Tibial nerve (tissue), 3 donors: Measurements from ENCODE around the gene ZBTB16.

Experiments used
- POLR2A ChIP-seq, 2 donors: fragments of 450-650 bp; IDR thresholded peaks; one replicate each; pipeline ENCODE4 v1.6.1; 2017; ENCODE audit warnings: antibody characterized with exemption in 2 of 2, mild to moderate bottlenecking in 2 of 2, moderate library complexity in 2 of 2
- TF ChIP-seq, protein P1 (sequence below), 5 experiments: fragments of 200-600 bp in 3 of 5; fragments of 450-650 bp in 2 of 5; sonication (generic) in 3 of 5; IDR thresholded peaks; one replicate each; pipeline ENCODE4 v1.5.1; 2016 to 2019; ENCODE audit warnings: antibody characterized with exemption in 5 of 5, mild to moderate bottlenecking in 3 of 5, moderate library complexity in 2 of 5

DNA sequence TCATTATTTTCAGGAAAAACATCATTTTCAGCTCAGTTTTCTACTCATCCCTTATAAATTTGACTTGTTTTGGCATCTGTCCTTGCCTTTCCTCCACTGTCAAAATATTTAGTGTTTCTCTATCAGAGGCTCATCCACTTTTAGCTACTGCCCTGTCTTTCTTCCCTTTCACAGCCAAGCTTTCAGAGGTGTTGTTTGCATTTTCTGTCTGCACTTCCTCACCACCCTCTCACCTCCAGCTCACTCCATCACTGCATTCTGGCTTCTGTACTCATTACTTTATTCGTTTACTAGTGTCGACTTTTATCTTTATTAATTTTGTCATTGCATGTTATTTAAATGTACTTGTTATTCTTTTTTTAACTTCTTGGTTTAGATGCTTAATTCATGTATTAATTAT lies 210.0 kb downstream of the ZBTB16 start:
- TF ChIP-seq, protein P1, sequence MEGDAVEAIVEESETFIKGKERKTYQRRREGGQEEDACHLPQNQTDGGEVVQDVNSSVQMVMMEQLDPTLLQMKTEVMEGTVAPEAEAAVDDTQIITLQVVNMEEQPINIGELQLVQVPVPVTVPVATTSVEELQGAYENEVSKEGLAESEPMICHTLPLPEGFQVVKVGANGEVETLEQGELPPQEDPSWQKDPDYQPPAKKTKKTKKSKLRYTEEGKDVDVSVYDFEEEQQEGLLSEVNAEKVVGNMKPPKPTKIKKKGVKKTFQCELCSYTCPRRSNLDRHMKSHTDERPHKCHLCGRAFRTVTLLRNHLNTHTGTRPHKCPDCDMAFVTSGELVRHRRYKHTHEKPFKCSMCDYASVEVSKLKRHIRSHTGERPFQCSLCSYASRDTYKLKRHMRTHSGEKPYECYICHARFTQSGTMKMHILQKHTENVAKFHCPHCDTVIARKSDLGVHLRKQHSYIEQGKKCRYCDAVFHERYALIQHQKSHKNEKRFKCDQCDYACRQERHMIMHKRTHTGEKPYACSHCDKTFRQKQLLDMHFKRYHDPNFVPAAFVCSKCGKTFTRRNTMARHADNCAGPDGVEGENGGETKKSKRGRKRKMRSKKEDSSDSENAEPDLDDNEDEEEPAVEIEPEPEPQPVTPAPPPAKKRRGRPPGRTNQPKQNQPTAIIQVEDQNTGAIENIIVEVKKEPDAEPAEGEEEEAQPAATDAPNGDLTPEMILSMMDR (IDR thresholded peaks at IDR 0.05) = no peak
- TF ChIP-seq POLR2A (IDR thresholded peaks at IDR 0.05) = no peak
